ENCODE data around the gene NOL9.

The NOL9 gene

DNA sequence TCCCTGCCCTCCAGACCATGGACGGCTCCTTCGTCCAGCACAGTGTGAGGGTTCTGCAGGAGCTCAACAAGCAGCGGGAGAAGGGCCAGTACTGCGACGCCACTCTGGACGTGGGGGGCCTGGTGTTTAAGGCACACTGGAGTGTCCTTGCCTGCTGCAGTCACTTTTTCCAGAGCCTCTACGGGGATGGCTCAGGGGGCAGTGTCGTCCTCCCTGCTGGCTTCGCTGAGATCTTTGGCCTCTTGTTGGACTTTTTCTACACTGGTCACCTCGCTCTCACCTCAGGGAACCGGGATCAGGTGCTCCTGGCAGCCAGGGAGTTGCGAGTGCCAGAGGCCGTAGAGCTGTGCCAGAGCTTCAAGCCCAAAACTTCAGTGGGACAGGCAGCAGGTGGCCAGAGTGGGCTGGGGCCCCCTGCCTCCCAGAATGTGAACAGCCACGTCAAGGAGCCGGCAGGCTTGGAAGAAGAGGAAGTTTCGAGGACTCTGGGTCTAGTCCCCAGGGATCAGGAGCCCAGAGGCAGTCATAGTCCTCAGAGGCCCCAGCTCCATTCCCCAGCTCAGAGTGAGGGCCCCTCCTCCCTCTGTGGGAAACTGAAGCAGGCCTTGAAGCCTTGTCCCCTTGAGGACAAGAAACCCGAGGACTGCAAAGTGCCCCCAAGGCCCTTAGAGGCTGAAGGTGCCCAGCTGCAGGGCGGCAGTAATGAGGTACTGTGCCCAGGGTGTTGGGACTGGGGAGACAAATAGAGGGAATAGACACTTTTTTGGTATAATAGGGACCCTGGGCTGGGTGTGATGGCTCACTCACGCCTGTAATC, 26.5 kb upstream of the NOL9 start:
- H3K4me3 ChIP-seq (ENCODE audit: low read depth, low read length): peak overlapping the region; percentile 73
- H3K4me1 ChIP-seq: no peaks in the 10 kb centered on the region
- no peaks in the 10 kb centered on the region for H3K36me3 ChIP-seq
- H3K9me3 ChIP-seq: no peaks in the 10 kb centered on the region
- TF ChIP-seq, protein P1, sequence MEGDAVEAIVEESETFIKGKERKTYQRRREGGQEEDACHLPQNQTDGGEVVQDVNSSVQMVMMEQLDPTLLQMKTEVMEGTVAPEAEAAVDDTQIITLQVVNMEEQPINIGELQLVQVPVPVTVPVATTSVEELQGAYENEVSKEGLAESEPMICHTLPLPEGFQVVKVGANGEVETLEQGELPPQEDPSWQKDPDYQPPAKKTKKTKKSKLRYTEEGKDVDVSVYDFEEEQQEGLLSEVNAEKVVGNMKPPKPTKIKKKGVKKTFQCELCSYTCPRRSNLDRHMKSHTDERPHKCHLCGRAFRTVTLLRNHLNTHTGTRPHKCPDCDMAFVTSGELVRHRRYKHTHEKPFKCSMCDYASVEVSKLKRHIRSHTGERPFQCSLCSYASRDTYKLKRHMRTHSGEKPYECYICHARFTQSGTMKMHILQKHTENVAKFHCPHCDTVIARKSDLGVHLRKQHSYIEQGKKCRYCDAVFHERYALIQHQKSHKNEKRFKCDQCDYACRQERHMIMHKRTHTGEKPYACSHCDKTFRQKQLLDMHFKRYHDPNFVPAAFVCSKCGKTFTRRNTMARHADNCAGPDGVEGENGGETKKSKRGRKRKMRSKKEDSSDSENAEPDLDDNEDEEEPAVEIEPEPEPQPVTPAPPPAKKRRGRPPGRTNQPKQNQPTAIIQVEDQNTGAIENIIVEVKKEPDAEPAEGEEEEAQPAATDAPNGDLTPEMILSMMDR (IDR thresholded peaks at IDR 0.05; ENCODE audit: low read depth, low read length): no peak
- DNase-seq: no peak
- no peaks in the 10 kb centered on the region for H3K27me3 ChIP-seq

GRCh38 chr1:6580119-6580592, 25.8 kb upstream of the NOL9 start:
- no peaks in the 10 kb centered on the region for H3K9me3 ChIP-seq
- TF ChIP-seq, protein P1 (IDR thresholded peaks at IDR 0.05; ENCODE audit: low read depth, low read length): no peak
- peak overlapping the region; percentile 73 for H3K4me3 ChIP-seq (ENCODE audit: low read depth, low read length)
- no peak for DNase-seq
- no peaks in the 10 kb centered on the region for H3K36me3 ChIP-seq
- no peaks in the 10 kb centered on the region for H3K27me3 ChIP-seq
- no peaks in the 10 kb centered on the region for H3K4me1 ChIP-seq

DNA sequence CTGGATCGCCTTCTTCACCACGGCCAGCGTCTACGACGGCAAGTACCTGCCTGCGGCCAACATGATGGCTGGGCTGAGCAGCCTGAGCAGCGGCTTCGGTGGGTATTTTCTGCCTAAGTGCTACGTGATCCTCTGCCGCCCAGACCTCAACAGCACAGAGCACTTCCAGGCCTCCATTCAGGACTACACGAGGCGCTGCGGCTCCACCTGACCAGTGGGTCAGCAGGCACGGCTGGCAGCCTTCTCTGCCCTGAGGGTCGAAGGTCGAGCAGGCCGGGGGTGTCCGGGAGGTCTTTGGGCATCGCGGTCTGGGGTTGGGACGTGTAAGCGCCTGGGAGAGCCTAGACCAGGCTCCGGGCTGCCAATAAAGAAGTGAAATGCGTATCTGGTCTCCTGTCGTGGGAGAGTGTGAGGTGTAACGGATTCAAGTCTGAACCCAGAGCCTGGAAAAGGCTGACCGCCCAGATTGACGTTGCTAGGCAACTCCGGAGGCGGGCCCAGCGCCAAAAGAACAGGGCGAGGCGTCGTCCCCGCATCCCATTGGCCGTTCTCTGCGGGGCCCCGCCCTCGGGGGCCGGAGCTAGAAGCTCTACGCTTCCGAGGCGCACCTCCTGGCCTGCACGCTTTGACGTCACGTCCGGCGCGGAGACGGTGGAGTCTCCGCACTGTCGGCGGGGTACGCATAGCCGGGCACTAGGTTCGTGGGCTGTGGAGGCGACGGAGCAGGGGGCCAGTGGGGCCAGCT, 25.2 kb upstream of the NOL9 start, which contains the start of gene ZBTB48:
ZBTB48 (plus strand) TSS at position 621 of the 745 bp plus-strand sequence. CDS start 616 bp downstream, outside the sequence.
- Histone ChIP-seq H3K4me1 (no peaks in the 10 kb centered on the region), H3K9me3 (no peaks in the 10 kb centered on the region), H3K27me3 (no peaks in the 10 kb centered on the region), H3K4me3 (ENCODE audit: low read depth, low read length) (peak within 1 kb of the TSS; percentile 73), H3K36me3 (no peaks in the 10 kb centered on the region)
- TF ChIP-seq, protein P1 (IDR thresholded peaks at IDR 0.05; ENCODE audit: low read depth, low read length): no peak
- peak; percentile 96 for DNase-seq

GRCh38 chr1:6578624-6579373, 24.5 kb upstream of the NOL9 start:
- peak overlapping the region; percentile 58 for H3K4me3 ChIP-seq (ENCODE audit: low read depth, low read length)
- TF ChIP-seq, protein P1 (IDR thresholded peaks at IDR 0.05; ENCODE audit: low read depth, low read length): no peak
- no peak for DNase-seq
- no peaks in the 10 kb centered on the region for H3K4me1 ChIP-seq
- no peaks in the 10 kb centered on the region for H3K27me3 ChIP-seq
- no peaks in the 10 kb centered on the region for H3K36me3 ChIP-seq
- no peaks in the 10 kb centered on the region for H3K9me3 ChIP-seq

DNA sequence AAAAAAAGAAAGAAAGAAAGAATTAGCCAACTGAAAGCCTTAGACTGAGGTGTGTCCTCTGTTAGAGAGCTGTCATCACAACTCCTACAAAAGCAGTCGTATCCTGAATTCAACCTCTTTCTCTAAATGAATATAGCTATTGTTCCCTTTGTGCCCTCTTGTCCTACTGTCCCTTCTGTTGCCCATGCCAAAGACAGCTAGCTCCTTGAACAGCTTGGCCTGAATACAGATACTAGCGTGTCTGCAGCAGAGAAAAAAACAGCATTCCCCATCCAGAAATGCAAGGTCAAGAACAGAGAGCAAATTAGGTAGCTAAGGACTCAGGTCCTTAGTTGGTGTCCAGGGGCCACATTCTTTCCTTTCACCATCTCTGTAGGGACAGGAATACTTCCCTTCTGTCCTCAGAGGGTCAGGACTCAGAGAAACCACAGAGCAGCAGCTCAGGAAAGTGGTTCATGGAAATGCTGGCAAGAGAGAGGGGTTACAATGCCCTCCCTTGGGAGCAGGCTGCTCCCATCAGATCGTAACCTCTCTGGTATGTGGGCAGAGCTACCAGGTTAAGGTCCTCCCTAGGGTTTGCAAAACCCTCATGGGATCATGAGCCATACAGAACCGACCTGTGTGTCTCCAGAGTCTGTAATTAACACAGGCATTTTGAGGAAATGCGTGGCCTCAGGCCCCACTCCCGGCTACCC, 23.7 kb upstream of the NOL9 start:
- H3K27me3 ChIP-seq: no peaks in the 10 kb centered on the region
- no peak for DNase-seq
- no peaks in the 10 kb centered on the region for H3K4me1 ChIP-seq
- no peak overlapping the region for H3K4me3 ChIP-seq (ENCODE audit: low read depth, low read length)
- TF ChIP-seq, protein P1 (IDR thresholded peaks at IDR 0.05; ENCODE audit: low read depth, low read length): no peak
- no peaks in the 10 kb centered on the region for H3K36me3 ChIP-seq
- no peaks in the 10 kb centered on the region for H3K9me3 ChIP-seq
